Measurements from ENCODE around the gene ARHGAP25.

The ARHGAP25 gene

GRCh38 chr2:68829749-68830148 lies 95.1 kb downstream of the ARHGAP25 start:
- no peak for DNase-seq (ENCODE audit: low read depth, low spot score)

- no peak for DNase-seq (ENCODE audit: low read depth, low spot score)
Observed at GRCh38 chr2:68831686-68832232, 97.1 kb downstream of the ARHGAP25 start.

GRCh38 chr2:68832233-68832869 lies 97.7 kb downstream of the ARHGAP25 start:
- no peak for DNase-seq (ENCODE audit: low read depth, low spot score)

- DNase-seq (ENCODE audit: low read depth, low spot score): no peak
Observed at GRCh38 chr2:68833162-68833561, 98.6 kb downstream of the ARHGAP25 start.

- no peak for DNase-seq (ENCODE audit: low read depth, low spot score)
Observed at GRCh38 chr2:68834737-68835376, 100.2 kb downstream of the ARHGAP25 start.

- no peak for DNase-seq (ENCODE audit: low read depth, low spot score)
Observed at GRCh38 chr2:68835621-68836020, 101.0 kb downstream of the ARHGAP25 start.

GRCh38 chr2:68837164-68837860 lies 102.7 kb downstream of the ARHGAP25 start:
- DNase-seq (ENCODE audit: low read depth, low spot score): no peak

GRCh38 chr2:68837861-68838341 lies 103.3 kb downstream of the ARHGAP25 start:
- peak; percentile 48 for DNase-seq (ENCODE audit: low read depth, low spot score)

GRCh38 chr2:68838641-68839040 lies 104.0 kb downstream of the ARHGAP25 start:
- no peak for DNase-seq (ENCODE audit: low read depth, low spot score)

GRCh38 chr2:68839260-68839833 lies 104.7 kb downstream of the ARHGAP25 start:
- DNase-seq (ENCODE audit: low read depth, low spot score): no peak

- no peak for DNase-seq (ENCODE audit: low read depth, low spot score)
Observed at GRCh38 chr2:68845043-68845442, 110.4 kb downstream of the ARHGAP25 start.

- no peak for DNase-seq (ENCODE audit: low read depth, low spot score)
Observed at GRCh38 chr2:68846091-68846490, 111.5 kb downstream of the ARHGAP25 start.

- no peak for DNase-seq (ENCODE audit: low read depth, low spot score)
Observed at GRCh38 chr2:68847751-68848150, 113.1 kb downstream of the ARHGAP25 start.

GRCh38 chr2:68849579-68850030 lies 115.0 kb downstream of the ARHGAP25 start:
- DNase-seq (ENCODE audit: low read depth, low spot score): no peak

GRCh38 chr2:68850524-68850923 lies 115.9 kb downstream of the ARHGAP25 start:
- no peak for DNase-seq (ENCODE audit: low read depth, low spot score)

GRCh38 chr2:68853035-68853434 lies 118.4 kb downstream of the ARHGAP25 start:
- no peak for DNase-seq (ENCODE audit: low read depth, low spot score)

- no peak for DNase-seq (ENCODE audit: low read depth, low spot score)
Observed at GRCh38 chr2:68853915-68854314, 119.3 kb downstream of the ARHGAP25 start.

GRCh38 chr2:68854476-68854875 lies 119.9 kb downstream of the ARHGAP25 start:
- no peak for DNase-seq (ENCODE audit: low read depth, low spot score)

- DNase-seq (ENCODE audit: low read depth, low spot score): no peak
Observed at GRCh38 chr2:68855550-68855949, 120.9 kb downstream of the ARHGAP25 start.

- no peak for DNase-seq (ENCODE audit: low read depth, low spot score)
Observed at GRCh38 chr2:68857202-68857845, 122.7 kb downstream of the ARHGAP25 start.

GRCh38 chr2:68857855-68858456 lies 123.3 kb downstream of the ARHGAP25 start:
- DNase-seq (ENCODE audit: low read depth, low spot score): no peak
